GM13977 (cell line): ENCODE measurements around the gene CLSTN2.

ENCODE experiments used
- DNase-seq: peaks from one replicate; pipeline ENCODE4 v3.0.0; 2012; ENCODE audit warnings: low spot score
- CTCF ChIP-seq: IDR thresholded peaks from 2 replicates; pipeline ENCODE4 v1.5.1; 2012; ENCODE audit warnings: mild to moderate bottlenecking, control low read depth; ENCODE audit not compliant: insufficient read depth; ENCODE audit errors: extremely low read depth, missing control alignments
- in situ Hi-C: fragments of 300-500 bp; cut with MboI; formaldehyde crosslinking; loops from one replicate; pipeline ENCODE4 v1.12.0; 2022; ENCODE audit warnings: low sequenced_read_pairs, low pct_unique_long_range_greater_than_20kb, mixed read lengths, inconsistent platforms; ENCODE audit not compliant: unreplicated experiment

Gene CLSTN2

GRCh38 chr3:140067487-140067886, 132.5 kb downstream of the CLSTN2 start:
- in situ Hi-C loops: no loop called here
- no peak for DNase-seq
- no peak for TF ChIP-seq CTCF

GRCh38 chr3:140068494-140069017, 133.6 kb downstream of the CLSTN2 start:
- DNase-seq: no peak
- in situ Hi-C loops: no loop called here
- TF ChIP-seq CTCF: no peak

- no peak for DNase-seq
- in situ Hi-C loops: no loop called here
- no peak for TF ChIP-seq CTCF
Observed at GRCh38 chr3:140073278-140074045, 138.5 kb downstream of the CLSTN2 start.

- no peak for DNase-seq
- TF ChIP-seq CTCF: no peak
- in situ Hi-C loops: no loop called here
Observed at GRCh38 chr3:140076552-140076951, 141.6 kb downstream of the CLSTN2 start.

- in situ Hi-C loops: no loop called here
- DNase-seq: no peak
- no peak for TF ChIP-seq CTCF
Observed at GRCh38 chr3:140077406-140077805, 142.4 kb downstream of the CLSTN2 start.

GRCh38 chr3:140078343-140078742, 143.4 kb downstream of the CLSTN2 start:
- no peak for TF ChIP-seq CTCF
- in situ Hi-C loops: no loop called here
- DNase-seq: no peak
